Measurements from ENCODE around the gene ADPRHL1. TPM values are rescaled to one million over a fixed set of nuclear protein-coding genes. Genes with fewer than 3 reads are reported as not detected.

The ADPRHL1 gene
- 0.32 and 0.62 TPM in 2 replicates for total RNA-seq

DNA sequence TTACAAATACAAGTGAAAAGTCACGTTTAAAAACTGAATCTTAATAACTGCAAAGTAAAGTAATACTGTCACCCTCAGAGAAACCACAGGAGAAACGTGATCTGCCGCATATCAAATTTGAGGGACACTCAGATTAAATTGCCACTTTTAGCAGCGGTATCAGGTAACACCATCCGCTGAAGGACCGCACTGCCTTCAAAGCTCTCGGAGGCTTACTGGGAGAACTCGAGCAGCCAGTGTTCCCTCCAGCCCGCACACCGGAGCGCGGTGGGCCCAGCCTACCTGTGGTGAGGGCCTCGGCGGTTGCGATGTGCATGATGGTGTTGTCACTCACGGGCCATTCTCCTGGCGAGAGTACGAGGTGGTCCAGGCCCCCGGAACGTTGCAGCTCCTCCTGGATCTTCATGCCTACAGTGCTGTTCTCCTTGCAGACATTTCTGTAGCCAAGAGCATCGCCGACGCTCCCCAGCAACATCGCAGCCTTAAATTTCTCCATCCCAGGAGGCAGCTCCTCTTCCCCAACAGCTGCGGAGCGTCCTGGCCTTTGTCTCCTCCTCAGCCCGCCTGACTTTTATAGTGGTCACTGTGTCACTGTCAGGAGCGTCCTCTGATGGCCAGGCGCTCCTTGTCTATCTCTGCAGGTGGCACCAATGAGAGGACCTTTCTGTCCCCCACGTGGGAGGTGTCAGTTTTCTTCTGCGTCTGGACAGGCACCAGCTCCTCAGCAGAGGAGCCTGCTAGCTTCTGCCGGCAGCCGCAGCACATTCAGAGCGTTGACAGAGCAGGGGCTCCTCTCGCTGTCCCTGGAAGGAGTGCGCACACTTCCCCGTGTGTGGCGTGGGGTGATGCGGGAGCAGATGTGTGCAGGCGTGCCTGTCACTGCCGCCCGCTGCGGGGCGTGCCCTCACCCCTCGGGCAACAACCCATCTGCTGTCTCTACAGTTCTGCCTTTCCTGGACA is at the start of gene ADPRHL1:
Gene ADPRHL1 (minus strand): TSS at position 547 of the 960 bp plus-strand sequence. CDS start 51 bp downstream, at position 496.
- no peak for DNase-seq (ENCODE audit: low spot score)
- Mint-ChIP-seq H3K27ac (no peak within 1 kb of the TSS), H3K9me3 (no peaks in the 10 kb centered on the region), H3K36me3 (ENCODE audit: low read depth) (peaks cover 7% of the 10 kb centered on the region), H3K4me3 (no peak within 1 kb of the TSS), H3K27me3 (ENCODE audit: insufficient read depth) (no peaks in the 10 kb centered on the region), H3K4me1 (ENCODE audit: low read depth) (no peaks in the 10 kb centered on the region)
- intact Hi-C loops (cut with micrococcal nuclease): no loop called here

DNA sequence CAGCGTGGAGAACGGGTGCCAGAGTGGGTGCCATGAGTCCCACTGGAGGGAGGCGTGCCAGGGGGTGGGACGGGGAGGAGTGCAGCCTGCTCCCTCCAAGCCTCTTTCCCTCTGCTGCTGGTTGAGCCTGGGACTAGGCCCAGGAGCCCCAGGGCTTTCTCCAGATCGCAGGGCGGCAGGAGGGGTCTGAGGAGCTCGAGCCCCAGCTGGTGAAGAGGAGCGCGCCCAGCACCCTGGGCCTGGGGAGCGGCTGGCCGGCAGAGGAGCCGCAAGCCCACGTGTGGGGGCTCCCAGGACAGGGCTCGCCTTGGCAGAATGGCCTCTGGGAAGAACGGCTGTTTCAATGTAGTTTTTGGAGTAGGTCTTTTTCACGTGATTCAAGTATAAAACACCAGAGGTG is 49.4 kb upstream of the ADPRHL1 start:
- H3K36me3 Mint-ChIP-seq (ENCODE audit: low read depth): peaks cover 42% of the 10 kb centered on the region
- intact Hi-C loops (cut with micrococcal nuclease): no loop called here
- no peaks in the 10 kb centered on the region for H3K27me3 Mint-ChIP-seq (ENCODE audit: insufficient read depth)
- no peak for DNase-seq (ENCODE audit: low spot score)
- no peak overlapping the region for H3K27ac Mint-ChIP-seq
- no peaks in the 10 kb centered on the region for H3K4me1 Mint-ChIP-seq (ENCODE audit: low read depth)
- no peaks in the 10 kb centered on the region for H3K9me3 Mint-ChIP-seq
- H3K4me3 Mint-ChIP-seq: no peak overlapping the region

DNA sequence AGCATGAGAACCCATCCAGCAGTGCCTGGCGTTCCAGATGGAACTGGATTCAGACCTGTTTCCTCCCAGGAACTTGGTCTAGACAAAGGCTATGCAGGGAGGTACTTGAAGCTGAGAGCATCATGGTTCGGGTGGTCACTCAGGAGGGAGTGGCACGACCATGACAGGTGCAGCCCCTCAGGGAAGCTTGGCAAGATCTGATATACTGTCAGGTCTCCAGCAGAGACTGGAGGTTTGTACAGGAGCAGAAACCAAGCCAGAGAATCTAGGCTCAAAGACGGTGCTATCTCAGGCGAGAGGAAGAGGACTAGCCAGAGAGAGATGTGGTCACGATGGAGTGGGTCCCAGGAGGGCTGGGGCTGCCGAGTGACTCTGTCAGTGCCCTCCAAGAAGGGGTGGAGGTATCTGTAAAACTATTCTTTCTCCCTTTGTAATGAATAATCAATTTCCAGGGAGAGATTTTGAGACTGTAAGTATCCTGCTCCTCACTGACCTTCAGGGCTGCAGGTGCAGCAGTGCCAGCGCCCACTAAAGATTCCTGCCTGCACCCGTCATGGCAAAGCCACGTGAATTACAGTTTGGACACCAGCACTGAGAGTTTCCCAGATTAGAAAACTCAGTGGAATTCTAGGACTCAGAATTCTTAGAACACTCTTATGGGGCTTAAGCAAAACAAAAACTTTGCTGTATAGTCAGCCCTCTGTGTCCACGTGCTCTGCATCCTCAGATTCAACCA is 47.4 kb upstream of the ADPRHL1 start:
- Mint-ChIP-seq H3K4me1 (ENCODE audit: low read depth) (peaks cover 10% of the 10 kb centered on the region), H3K27ac (no peak overlapping the region), H3K4me3 (no peak overlapping the region), H3K9me3 (no peaks in the 10 kb centered on the region), H3K36me3 (ENCODE audit: low read depth) (peaks cover 46% of the 10 kb centered on the region), H3K27me3 (ENCODE audit: insufficient read depth) (no peaks in the 10 kb centered on the region)
- DNase-seq (ENCODE audit: low spot score): no peak
- intact Hi-C loops (cut with micrococcal nuclease): no loop called here

DNA sequence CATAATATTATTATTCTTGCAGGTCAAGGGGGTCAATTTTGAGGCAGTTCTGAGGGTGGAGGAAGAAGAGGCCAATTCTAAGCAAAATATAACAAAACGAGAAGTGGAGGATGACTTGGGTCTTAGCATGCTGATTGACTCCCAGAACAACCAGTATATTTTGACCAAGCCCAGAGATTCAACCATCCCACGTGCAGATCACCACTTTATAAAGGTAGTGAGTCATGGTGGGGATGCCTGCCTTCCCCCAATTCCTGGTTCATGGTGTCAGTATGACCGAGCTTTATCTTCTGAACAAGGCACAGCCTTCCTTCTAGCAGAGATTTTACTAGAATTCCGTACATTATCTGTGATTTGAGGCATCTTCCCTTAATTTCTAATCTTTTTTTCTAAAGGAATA is 46.6 kb upstream of the ADPRHL1 start:
- H3K27me3 Mint-ChIP-seq (ENCODE audit: insufficient read depth): no peaks in the 10 kb centered on the region
- intact Hi-C loops (cut with micrococcal nuclease): no loop called here

DNA sequence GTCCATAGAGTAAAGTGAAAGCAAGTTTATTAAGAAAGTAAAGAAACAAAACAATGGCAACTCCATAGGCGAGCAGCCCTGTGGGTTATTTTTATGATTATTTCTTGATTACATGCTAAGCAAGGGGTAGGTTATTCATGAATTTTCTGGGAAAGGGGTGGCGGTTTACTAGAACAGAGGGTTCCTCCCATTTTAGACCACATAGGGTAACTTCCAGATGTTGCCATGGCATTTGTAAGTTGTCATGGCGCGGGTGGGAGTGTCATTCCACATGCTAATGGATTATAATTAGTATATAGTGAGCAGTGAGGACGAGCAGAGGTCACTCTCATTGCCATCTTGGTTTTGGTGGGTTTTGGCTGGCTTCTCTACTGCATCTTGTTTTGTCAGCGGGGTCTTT is 45.6 kb upstream of the ADPRHL1 start:
- DNase-seq (ENCODE audit: low spot score): no peak
- H3K27ac Mint-ChIP-seq: no peak overlapping the region
- H3K4me1 Mint-ChIP-seq (ENCODE audit: low read depth): peaks cover 22% of the 10 kb centered on the region
- intact Hi-C loops (cut with micrococcal nuclease): no loop called here
- H3K36me3 Mint-ChIP-seq (ENCODE audit: low read depth): peaks cover 36% of the 10 kb centered on the region
- no peaks in the 10 kb centered on the region for H3K9me3 Mint-ChIP-seq
- H3K4me3 Mint-ChIP-seq: no peak overlapping the region
- no peaks in the 10 kb centered on the region for H3K27me3 Mint-ChIP-seq (ENCODE audit: insufficient read depth)

More for the DNA sequence above, 46.6 kb upstream of the ADPRHL1 start:
- Mint-ChIP-seq H3K4me3 (no peak overlapping the region), H3K27ac (no peak overlapping the region), H3K4me1 (ENCODE audit: low read depth) (peaks cover 16% of the 10 kb centered on the region), H3K9me3 (no peaks in the 10 kb centered on the region), H3K36me3 (ENCODE audit: low read depth) (peaks cover 42% of the 10 kb centered on the region)
- no peak for DNase-seq (ENCODE audit: low spot score)

DNA sequence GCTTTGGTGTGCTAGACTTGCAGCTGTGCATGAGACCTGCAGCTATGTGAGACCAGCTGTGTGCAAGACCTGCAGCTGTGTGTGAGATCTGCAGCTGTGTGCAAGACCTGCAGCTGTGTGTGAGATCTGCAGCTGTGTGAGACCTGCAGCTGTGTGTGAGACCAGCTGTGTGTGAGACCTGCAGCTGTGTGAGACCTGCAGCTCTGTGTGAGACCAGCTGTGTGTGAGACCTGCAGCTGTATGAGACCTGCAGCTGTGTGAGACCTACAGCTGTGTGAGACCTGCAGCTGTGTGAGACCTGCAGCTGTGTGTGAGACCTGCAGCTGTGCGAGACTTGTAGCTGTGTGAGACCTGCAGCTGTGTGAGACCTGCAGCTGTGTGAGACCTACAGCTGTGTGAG is 43.9 kb upstream of the ADPRHL1 start:
- DNase-seq (ENCODE audit: low spot score): no peak
- Mint-ChIP-seq H3K36me3 (ENCODE audit: low read depth) (peaks cover 36% of the 10 kb centered on the region), H3K27ac (no peak overlapping the region), H3K4me3 (no peak overlapping the region), H3K9me3 (no peaks in the 10 kb centered on the region), H3K4me1 (ENCODE audit: low read depth) (peaks cover 35% of the 10 kb centered on the region), H3K27me3 (ENCODE audit: insufficient read depth) (no peaks in the 10 kb centered on the region)
- intact Hi-C loops (cut with micrococcal nuclease): no loop called here

DNA sequence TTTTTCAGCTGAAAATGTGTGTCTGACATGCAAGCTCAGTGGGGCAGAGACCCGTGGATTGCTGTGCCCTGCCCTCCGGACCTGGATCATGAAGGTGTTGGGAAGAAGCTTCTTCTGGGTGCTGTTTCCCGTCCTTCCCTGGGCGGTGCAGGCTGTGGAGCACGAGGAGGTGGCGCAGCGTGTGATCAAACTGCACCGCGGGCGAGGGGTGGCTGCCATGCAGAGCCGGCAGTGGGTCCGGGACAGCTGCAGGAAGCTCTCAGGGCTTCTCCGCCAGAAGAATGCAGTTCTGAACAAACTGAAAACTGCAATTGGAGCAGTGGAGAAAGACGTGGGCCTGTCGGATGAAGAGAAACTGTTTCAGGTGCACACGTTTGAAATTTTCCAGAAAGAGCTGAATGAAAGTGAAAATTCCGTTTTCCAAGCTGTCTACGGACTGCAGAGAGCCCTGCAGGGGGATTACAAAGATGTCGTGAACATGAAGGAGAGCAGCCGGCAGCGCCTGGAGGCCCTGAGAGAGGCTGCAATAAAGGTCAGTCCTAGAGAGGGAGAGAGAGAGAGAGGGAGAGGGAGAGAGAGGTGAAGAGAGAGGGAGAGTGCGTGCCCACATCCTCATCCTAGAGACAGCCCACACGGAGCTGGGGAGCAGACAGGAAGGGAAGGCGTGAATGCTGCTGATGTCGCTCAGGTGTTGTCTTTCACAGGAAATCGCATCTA is 42.4 kb upstream of the ADPRHL1 start:
- no peak for DNase-seq (ENCODE audit: low spot score)
- Mint-ChIP-seq H3K36me3 (ENCODE audit: low read depth) (peaks cover 31% of the 10 kb centered on the region), H3K4me3 (no peak overlapping the region), H3K27me3 (ENCODE audit: insufficient read depth) (no peaks in the 10 kb centered on the region), H3K9me3 (no peaks in the 10 kb centered on the region), H3K27ac (no peak overlapping the region), H3K4me1 (ENCODE audit: low read depth) (peaks cover 41% of the 10 kb centered on the region)
- intact Hi-C loops (cut with micrococcal nuclease): no loop called here

DNA sequence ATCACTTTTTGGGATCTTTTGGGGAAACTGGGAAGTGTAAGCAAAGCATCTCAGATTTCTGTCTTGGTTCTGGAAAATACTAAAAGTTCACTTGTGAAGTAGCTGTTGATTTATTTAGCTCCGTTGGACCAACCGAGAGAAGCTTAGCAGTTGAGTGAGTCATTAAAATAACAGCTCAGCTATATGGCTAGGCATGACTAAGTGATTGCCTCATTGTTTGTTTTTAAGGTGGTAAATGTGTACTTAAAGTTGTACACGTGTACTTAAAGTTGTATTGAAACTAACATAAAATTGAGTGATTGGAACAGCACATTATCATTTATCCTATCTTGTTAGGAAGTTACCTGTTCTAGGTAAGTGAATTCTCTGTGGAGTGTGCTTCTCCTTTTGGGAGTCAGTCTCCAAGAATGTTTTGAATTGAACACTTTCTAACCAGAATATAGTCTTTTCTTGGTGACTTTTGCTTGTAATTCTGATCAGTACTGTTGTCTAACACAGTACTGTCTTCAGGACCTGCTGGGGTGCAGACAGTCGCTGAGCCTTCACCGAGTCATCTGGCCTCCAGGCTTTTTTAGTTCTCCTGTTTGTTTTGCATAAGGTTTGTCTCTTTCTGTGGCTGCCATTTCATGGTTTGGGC is 40.1 kb upstream of the ADPRHL1 start:
- DNase-seq (ENCODE audit: low spot score): no peak
- Mint-ChIP-seq H3K4me3 (peak overlapping the region; percentile 54), H3K27me3 (ENCODE audit: insufficient read depth) (peaks cover 3% of the 10 kb centered on the region), H3K36me3 (ENCODE audit: low read depth) (peaks cover 24% of the 10 kb centered on the region), H3K4me1 (ENCODE audit: low read depth) (peaks cover 57% of the 10 kb centered on the region), H3K27ac (peak overlapping the region; percentile 75), H3K9me3 (no peaks in the 10 kb centered on the region)
- intact Hi-C loops (cut with micrococcal nuclease): loop anchor here (1.0 kb wide), 2 partner anchors 91 to 196 kb away; partner anchors contain the start of genes LAMP1 and TFDP1

DNA sequence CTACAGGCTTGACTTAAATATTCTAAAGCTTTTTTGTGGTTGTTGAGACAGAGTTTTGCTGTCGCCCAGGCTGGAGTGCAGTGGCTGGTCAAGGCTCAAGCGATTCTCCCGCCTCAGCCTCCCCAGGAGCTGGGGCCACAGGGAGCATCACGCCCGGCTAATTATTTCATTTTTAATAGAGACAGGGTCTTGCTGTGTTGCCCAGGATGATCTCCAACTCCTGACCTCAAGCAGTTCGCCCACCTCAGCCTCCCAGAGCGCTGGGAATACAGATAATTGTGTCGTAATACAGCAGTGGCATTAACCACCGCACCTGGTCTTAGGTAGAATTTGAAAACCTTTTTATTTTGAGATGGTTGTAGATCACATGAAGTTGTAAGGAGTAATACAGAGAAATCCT is 38.7 kb upstream of the ADPRHL1 start:
- DNase-seq (ENCODE audit: low spot score): no peak
- intact Hi-C loops (cut with micrococcal nuclease): loop anchor here (2.0 kb wide), 1 partner anchor 281 kb away; no protein-coding TSS in a partner anchor
- Mint-ChIP-seq H3K4me3 (peak overlapping the region; percentile 83), H3K4me1 (ENCODE audit: low read depth) (peaks cover 65% of the 10 kb centered on the region), H3K27ac (peak overlapping the region; percentile 78), H3K9me3 (no peaks in the 10 kb centered on the region), H3K27me3 (ENCODE audit: insufficient read depth) (peaks cover 3% of the 10 kb centered on the region), H3K36me3 (ENCODE audit: low read depth) (peaks cover 20% of the 10 kb centered on the region)

DNA sequence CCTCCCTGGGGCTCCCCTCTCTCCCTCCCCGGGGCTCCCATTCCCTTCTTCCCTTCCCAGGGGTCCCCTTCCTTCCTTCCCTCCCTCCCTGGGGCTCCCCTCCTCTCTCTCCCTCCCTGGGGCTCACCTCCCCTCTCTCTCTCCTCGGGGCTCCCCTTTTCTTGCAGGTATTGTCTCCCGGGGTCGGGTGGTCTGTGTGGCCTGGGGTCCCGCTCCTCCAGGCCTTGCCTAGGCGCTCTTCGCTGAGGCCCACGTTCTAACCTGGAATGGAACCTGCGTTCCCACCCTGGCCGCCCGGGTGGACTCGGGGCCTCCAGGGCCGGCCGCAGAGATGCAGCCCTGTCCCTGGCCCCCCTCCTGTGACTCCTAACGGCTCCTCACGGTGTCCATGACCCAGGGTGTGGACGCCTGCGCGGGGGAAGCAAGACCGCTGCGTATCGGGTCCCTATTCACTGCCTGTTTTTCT is 38.2 kb upstream of the ADPRHL1 start:
- Mint-ChIP-seq H3K9me3 (no peaks in the 10 kb centered on the region), H3K27ac (peak overlapping the region; percentile 78), H3K4me1 (ENCODE audit: low read depth) (peaks cover 66% of the 10 kb centered on the region), H3K4me3 (peak overlapping the region; percentile 83), H3K27me3 (ENCODE audit: insufficient read depth) (peaks cover 3% of the 10 kb centered on the region), H3K36me3 (ENCODE audit: low read depth) (peaks cover 18% of the 10 kb centered on the region)
- DNase-seq (ENCODE audit: low spot score): no peak
- intact Hi-C loops (cut with micrococcal nuclease): loop anchor here (2.0 kb wide), 1 partner anchor 281 kb away; no protein-coding TSS in a partner anchor

DNA sequence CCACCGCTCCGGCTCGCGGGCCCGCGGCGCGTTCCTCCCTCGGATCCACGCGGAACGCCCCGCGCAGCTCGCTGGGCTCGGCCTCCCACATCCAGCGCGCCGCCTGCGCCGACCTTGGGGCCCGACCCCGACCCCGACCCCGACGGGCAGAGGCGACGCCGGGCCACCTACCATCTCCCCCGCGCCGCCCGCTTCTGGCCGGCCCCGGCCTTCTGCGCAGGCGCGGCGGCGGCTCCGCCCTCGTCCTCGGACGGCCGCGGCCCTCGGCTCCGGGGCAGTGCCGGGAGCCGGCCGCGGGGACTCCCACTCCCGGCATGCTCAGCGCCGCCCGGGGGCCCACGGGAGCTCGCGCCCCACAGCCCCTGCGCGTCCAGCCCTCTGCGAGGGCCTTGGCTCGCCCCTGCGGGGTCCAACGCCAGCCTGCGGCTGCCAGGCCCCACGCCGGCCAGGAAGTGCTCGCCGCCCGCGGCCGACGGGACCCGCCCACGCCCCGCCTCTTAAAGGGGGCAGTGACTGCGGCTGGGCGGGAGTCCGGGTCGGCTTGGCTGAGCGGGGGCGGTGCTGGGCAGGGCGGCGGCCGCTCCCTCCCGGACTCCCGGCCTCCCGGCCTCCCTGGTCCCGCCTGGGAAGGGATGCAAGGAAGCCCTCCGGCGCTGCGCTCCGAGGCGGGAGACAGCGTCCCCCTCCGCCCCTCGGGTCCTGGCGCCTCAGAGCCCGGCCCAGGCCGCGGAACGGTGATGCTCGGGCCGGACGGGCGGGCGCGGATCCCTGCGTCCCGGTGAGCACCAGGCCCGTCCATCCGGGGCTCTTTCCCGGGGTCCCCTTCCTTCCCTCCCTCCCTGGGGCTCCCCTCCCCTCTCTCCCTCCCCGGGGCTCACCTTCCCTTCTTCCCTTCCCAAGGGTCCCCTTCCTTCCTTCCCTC is 37.5 kb upstream of the ADPRHL1 start, which contains the start of gene DCUN1D2:
Gene DCUN1D2 (minus strand): TSS at position 216 of the 922 bp plus-strand sequence. CDS start 42 bp downstream, at position 174.
- intact Hi-C loops (cut with micrococcal nuclease): loop anchor here (1.0 to 2.0 kb wide), 2 partner anchors 280 to 548 kb away; no protein-coding TSS in a partner anchor
- Mint-ChIP-seq H3K4me1 (ENCODE audit: low read depth) (peaks cover 62% of the 10 kb centered on the region), H3K36me3 (ENCODE audit: low read depth) (peaks cover 16% of the 10 kb centered on the region), H3K4me3 (peak within 1 kb of the TSS; percentile 90), H3K27me3 (ENCODE audit: insufficient read depth) (peaks cover 3% of the 10 kb centered on the region), H3K27ac (peak within 1 kb of the TSS; percentile 78), H3K9me3 (no peaks in the 10 kb centered on the region)
- peak; percentile 79 for DNase-seq (ENCODE audit: low spot score)

Data from activated T-helper 1 cell treated with anti-CD3 and anti-CD28 coated beads, Interleukin-12 subunit alpha, Interleukin-12 subunit beta, Interleukin-2, Interleukin-4 antibody, amounts not matched to agents 30 ng/mL and 10 ng/mL and 1 ng/mL, durations not matched to agents 14 hours and 24 hours and 36 hours (primary cell).